H1 (cell line): ENCODE data around the gene C1D. TPM values are rescaled to one million over a fixed set of nuclear protein-coding genes. Genes with fewer than 3 reads are reported as not detected.
"Not testable (repeated sequence)": the region's sequence is repeated elsewhere in the genome, so short reads cannot be mapped to it uniquely, and the experiment has no call there.

Experiments
- CTCF ChIA-PET: fragments of 300-600 bp; sonication (Branson Sonifier 250); formaldehyde crosslinking; loops from one replicate; lab custom pipeline; 2021; ENCODE audit not compliant: partially characterized antibody; lab: Charles Lee
- POLR2A ChIA-PET: fragments of 300-600 bp; sonication (Branson Sonifier 250); formaldehyde crosslinking; loops from one replicate; lab custom pipeline; 2021; ENCODE audit warnings: inconsistent platforms; ENCODE audit not compliant: partially characterized antibody; lab: Charles Lee
- DNase-seq, 2 experiments: peaks; one replicate each; pipeline versions ENCODE4 v3.0.0 to v3.0.0-alpha.2; 2010 to 2022; ENCODE audit warnings: low spot score in 2 of 2, low read depth in 1 of 2, mixed read lengths in 1 of 2
- FAIRE-seq: peaks from 2 replicates; lab custom pipeline; 2011; peaks lifted over from hg19 to GRCh38; lab: Jason Lieb, UNC
- H2AFZ ChIP-seq: 2 replicates; pipeline ENCODE4 v1.8.1; 2012; ENCODE audit warnings: low read length, inconsistent platforms
- H2AK5ac ChIP-seq: 2 replicates; pipeline ENCODE4 v1.6.1; 2013; ENCODE audit warnings: low read depth, low read length
- H2BK120ac ChIP-seq: replicated peaks from 2 replicates; pipeline ENCODE3; 2013; ENCODE audit warnings: low read depth, low read length, inconsistent platforms
- H2BK12ac ChIP-seq: 2 replicates; pipeline ENCODE4 v1.6.1; 2013; ENCODE audit warnings: low read depth, low read length
- H2BK15ac ChIP-seq: 2 replicates; pipeline ENCODE4 v1.6.1; 2013; ENCODE audit warnings: low read length
- H2BK20ac ChIP-seq: 2 replicates; pipeline ENCODE4 v1.6.1; 2013; ENCODE audit warnings: low read length
- H2BK5ac ChIP-seq: 2 replicates; pipeline ENCODE4 v1.6.1; 2013; ENCODE audit warnings: low read depth, low read length
- H3K14ac ChIP-seq: 2 replicates; pipeline ENCODE4 v1.6.1; 2013; ENCODE audit warnings: inconsistent platforms; ENCODE audit not compliant: insufficient read length
- H3K18ac ChIP-seq: 2 replicates; pipeline ENCODE4 v1.6.1; 2013; ENCODE audit warnings: low read length; ENCODE audit errors: extremely low read depth
- H3K23ac ChIP-seq: 2 replicates; pipeline ENCODE4 v1.6.1; 2013; ENCODE audit warnings: inconsistent platforms; ENCODE audit not compliant: insufficient read length
- H3K23me2 ChIP-seq: 2 replicates; pipeline ENCODE4 v1.6.1; 2013; ENCODE audit warnings: low read depth, low read length
- H3K27ac ChIP-seq: 2 replicates; pipeline ENCODE4 v1.6.1; 2011; ENCODE audit warnings: low read depth, low read length, inconsistent platforms
- H3K27me3 ChIP-seq, 4 experiments: replicated peaks in 1 of 4; 1 replicate in 1 of 4; 2 replicates in 3 of 4; pipeline versions ENCODE4 v1.6.1 to v1.8.1; 2011 to 2013; ENCODE audit warnings: low read length in 3 of 4, mild to moderate bottlenecking in 3 of 4, inconsistent platforms in 2 of 4, mixed read lengths in 2 of 4, moderate library complexity in 1 of 4; ENCODE audit not compliant: control insufficient read depth in 3 of 4, insufficient read depth in 3 of 4; ENCODE audit errors: extremely low read depth in 1 of 4
- H3K36me3 ChIP-seq, 4 experiments: 2 replicates each; pipeline versions ENCODE4 v1.6.1 to v1.8.1; 2011 to 2013; ENCODE audit warnings: mild to moderate bottlenecking in 4 of 4, low read length in 3 of 4, moderate library complexity in 2 of 4, control low read depth in 1 of 4, inconsistent platforms in 1 of 4; ENCODE audit not compliant: insufficient read depth in 4 of 4, control insufficient read depth in 2 of 4
- H3K4ac ChIP-seq: replicated peaks from 2 replicates; pipeline ENCODE3; 2013; ENCODE audit warnings: low read length, low read depth, mixed read lengths, inconsistent platforms; ENCODE audit not compliant: insufficient read length
- H3K4me1 ChIP-seq, 4 experiments: replicated peaks in 1 of 4; 1 replicate in 1 of 4; 2 replicates in 3 of 4; pipeline versions ENCODE4 v1.6.1 to v1.8.1; 2011 to 2013; ENCODE audit warnings: low read length in 3 of 4, inconsistent platforms in 2 of 4, mixed read lengths in 1 of 4; ENCODE audit not compliant: insufficient read depth in 4 of 4, control insufficient read depth in 3 of 4
- H3K4me2 ChIP-seq, 2 experiments: 2 replicates each; pipeline versions ENCODE4 v1.6.1 to v1.8.1; 2011 to 2013; ENCODE audit warnings: low read depth in 2 of 2, low read length in 2 of 2, control low read depth in 1 of 2, inconsistent platforms in 1 of 2, mild to moderate bottlenecking in 1 of 2; ENCODE audit not compliant: insufficient read depth in 1 of 2
- H3K4me3 ChIP-seq, 4 experiments: fragments of 200-600, 300-600 bp in 1 of 4; sonication (generic), shearing (Covaris generic), sonication (Bioruptor Twin) in 1 of 4; 2 replicates each; pipeline versions ENCODE4 v1.5.1 to v1.8.1; 2011 to 2016; ENCODE audit warnings: low read length in 4 of 4, low read depth in 3 of 4, control low read depth in 2 of 4, inconsistent platforms in 2 of 4, mild to moderate bottlenecking in 2 of 4, mixed read lengths in 1 of 4, moderate library complexity in 1 of 4; ENCODE audit not compliant: insufficient read depth in 2 of 4; ENCODE audit errors: extremely low read depth in 1 of 4
- H3K56ac ChIP-seq: replicated peaks from 2 replicates; pipeline ENCODE3; 2013; ENCODE audit warnings: low read depth, mild to moderate bottlenecking, mixed read lengths, low read length, inconsistent platforms; ENCODE audit not compliant: insufficient read length
- H3K79me1 ChIP-seq: 2 replicates; pipeline ENCODE4 v1.6.1; 2013; ENCODE audit warnings: low read depth, low read length, control low read depth
- H3K79me2 ChIP-seq, 2 experiments: 2 replicates each; pipeline versions ENCODE4 v1.6.1 to v1.8.1; 2012 to 2013; ENCODE audit warnings: low read length in 2 of 2, mild to moderate bottlenecking in 2 of 2, inconsistent platforms in 1 of 2; ENCODE audit not compliant: insufficient read depth in 2 of 2, control insufficient read depth in 1 of 2
- H3K9ac ChIP-seq, 4 experiments: replicated peaks in 1 of 4; 1 replicate in 1 of 4; 2 replicates in 3 of 4; pipeline versions ENCODE4 v1.6.1 to v1.8.1; 2011 to 2013; ENCODE audit warnings: low read depth in 3 of 4, low read length in 3 of 4, control low read depth in 2 of 4, mild to moderate bottlenecking in 2 of 4, moderate library complexity in 2 of 4, inconsistent platforms in 1 of 4; ENCODE audit errors: extremely low read depth in 1 of 4
- H3K9me3 ChIP-seq, 2 experiments: 2 replicates each; pipeline versions ENCODE4 v1.6.1 to v1.8.1; 2012 to 2013; ENCODE audit warnings: mild to moderate bottlenecking in 2 of 2, moderate library complexity in 2 of 2, control low read depth in 1 of 2, inconsistent platforms in 1 of 2, low read depth in 1 of 2, low read length in 1 of 2, mixed read lengths in 1 of 2; ENCODE audit not compliant: insufficient read depth in 2 of 2
- H4K20me1 ChIP-seq, 2 experiments: replicated peaks in 1 of 2; 2 replicates each; pipeline versions ENCODE3 to v1.8.1; 2011 to 2013; ENCODE audit warnings: inconsistent platforms in 2 of 2, low read length in 2 of 2, mild to moderate bottlenecking in 1 of 2; ENCODE audit not compliant: insufficient read depth in 2 of 2, control insufficient read depth in 1 of 2
- H4K5ac ChIP-seq: 2 replicates; pipeline ENCODE4 v1.6.1; 2013; ENCODE audit warnings: low read length, low read depth, mixed read lengths, inconsistent platforms; ENCODE audit not compliant: insufficient read length
- H4K8ac ChIP-seq: 2 replicates; pipeline ENCODE4 v1.8.0; 2013; ENCODE audit warnings: mild to moderate bottlenecking, moderate library complexity, low read length, inconsistent platforms; ENCODE audit not compliant: insufficient read depth; ENCODE audit errors: extremely low read depth
- H4K91ac ChIP-seq: replicated peaks from 2 replicates; pipeline ENCODE3; 2013; ENCODE audit warnings: low read length, mixed read lengths, inconsistent platforms; ENCODE audit not compliant: insufficient read length
- whole genome bisulfite sequencing, 2 experiments: shearing (Covaris generic) in 1 of 2; methylation state at CpG; one replicate each; pipeline versions ENCODE4 v1.1.6 to v1.1.7; 2013 to 2015; ENCODE audit warnings: low lambda C conversion rate in 2 of 2, mixed read lengths in 2 of 2, inconsistent platforms in 1 of 2, low coverage in 1 of 2, missing lambda C conversion rate in 1 of 2; ENCODE audit not compliant: insufficient replicate concordance in 2 of 2, insufficient coverage in 1 of 2, insufficient read length in 1 of 2; ENCODE audit errors: extremely low coverage in 1 of 2, missing lambda C conversion rate in 1 of 2; 5-methylcytosine and 5-hydroxymethylcytosine counted together
- polyA plus RNA-seq, 7 experiments: library from polyadenylated mRNA; depleted of rRNA in 3 of 7; stranded (reverse) in 5 of 7; unstranded in 2 of 7; fragments of >200 nt in 5 of 7; fragments of 200-250 nt in 2 of 7; gene quantifications; 1 replicate in 5 of 7; 2 replicates in 1 of 7; 4 replicates in 1 of 7; pipeline versions ENCODE4 v1.2.1 to v1.2.3, GENCODE V29; 2011 to 2013; ENCODE audit warnings: missing spikeins in 2 of 7, mixed read lengths in 2 of 7
- total RNA-seq: library from RNA; stranded (reverse); fragmentation: NEBNext Ultra II Directional; extraction: Animal tissue kit (Norgen Biotek cat#: 25700); gene quantifications from 2 replicates; pipeline ENCODE4 v1.2.1, GENCODE V29; 2021

C1D gene
- total and polyA plus RNA-seq, 2 of the 8 experiments (the other 6 are each of a cell fraction or from before 2014, with no cell fraction given): 17.5 to 24.1 TPM

- H2BK12ac ChIP-seq, H4K8ac ChIP-seq, DNase-seq, H3K14ac ChIP-seq, H2BK120ac ChIP-seq, H3K9ac ChIP-seq, H3K4me2 ChIP-seq, H4K5ac ChIP-seq, CTCF ChIA-PET, H3K23ac ChIP-seq, H3K27me3 ChIP-seq, H4K91ac ChIP-seq, H3K4me3 ChIP-seq, H2BK5ac ChIP-seq, H4K20me1 ChIP-seq, H3K18ac ChIP-seq, FAIRE-seq, H2BK15ac ChIP-seq, H3K4ac ChIP-seq, H3K23me2 ChIP-seq, POLR2A ChIA-PET, H3K4me1 ChIP-seq, H3K79me2 ChIP-seq, H3K56ac ChIP-seq, H2AK5ac ChIP-seq, H3K79me1 ChIP-seq, H2BK20ac ChIP-seq, H3K36me3 ChIP-seq, H3K27ac ChIP-seq, H2AFZ ChIP-seq: not testable (repeated sequence)
- WGBS, 2 experiments: 95% methylated on average over 3 of the region's 3 CpGs; no CpG with 5 or more reads in 1 of the 2 experiments
- H3K9me3 ChIP-seq: peaks cover 0 to 10% of the 10 kb centered on the region in 2 experiments; a peak in 2 of 4 replicates
Measured at GRCh38 chr2:67994069-67994468, 68.7 kb downstream of the C1D start.
